Endothelial cell of umbilical vein (primary cell): ENCODE data around the gene SPINK1. TPM values are rescaled to one million over a fixed set of nuclear protein-coding genes. Genes with fewer than 3 reads are reported as not detected.

Experiments used
- BruUV-seq: library from RNA; stranded (reverse); fragments of 400-500 nt; replicated peaks from 2 replicates; lab custom pipeline; 2021; lab: Mats Ljungman, UMichigan
- CTCF ChIA-PET: fragments of 300-600, 350-600 bp; sonication (Branson Sonifier 250); formaldehyde crosslinking; loops from one replicate; lab custom pipeline; 2021; ENCODE audit warnings: antibody characterized with exemption, inconsistent platforms; lab: Charles Lee
- POLR2A ChIA-PET: fragments of 300-600, 350-600 bp; sonication (Branson Sonifier 250); formaldehyde crosslinking; loops from one replicate; lab custom pipeline; 2021; ENCODE audit warnings: antibody characterized with exemption, inconsistent platforms; lab: Charles Lee
- DNase-seq: peaks from one replicate; pipeline ENCODE4 v3.0.0-alpha.2; 2011; ENCODE audit warnings: low read depth, low spot score
- FAIRE-seq: peaks from 2 replicates; lab custom pipeline; 2011; peaks lifted over from hg19 to GRCh38; lab: Jason Lieb, UNC
- H2AFZ ChIP-seq: 2 replicates; pipeline ENCODE4 v1.6.0; 2012; ENCODE audit warnings: low read depth, low read length, control low read depth, inconsistent platforms
- H3K27ac ChIP-seq: 2 replicates; pipeline ENCODE4 v1.5.1; 2011; ENCODE audit warnings: low read depth, mild to moderate bottlenecking, control low read depth, low read length, moderate library complexity; ENCODE audit not compliant: insufficient read depth
- H3K27me3 ChIP-seq, 2 experiments: 2 replicates each; pipeline versions ENCODE4 v1.6.0 to v1.6.1; 2011; ENCODE audit warnings: low read length in 2 of 2, mixed read lengths in 1 of 2; ENCODE audit not compliant: control insufficient read depth in 2 of 2, insufficient read depth in 2 of 2
- H3K36me3 ChIP-seq, 2 experiments: 2 replicates in 1 of 2; 3 replicates in 1 of 2; pipeline ENCODE4 v1.5.1; 2011; ENCODE audit warnings: low read length in 2 of 2, mild to moderate bottlenecking in 1 of 2, moderate library complexity in 1 of 2; ENCODE audit not compliant: control insufficient read depth in 2 of 2, insufficient read depth in 2 of 2; ENCODE audit errors: extremely low read depth in 1 of 2
- H3K4me1 ChIP-seq: 3 replicates; pipeline ENCODE4 v1.5.1; 2011; ENCODE audit warnings: mild to moderate bottlenecking, low read length; ENCODE audit not compliant: control insufficient read depth, insufficient read depth; ENCODE audit errors: extremely low read depth
- H3K4me2 ChIP-seq: 2 replicates; pipeline ENCODE4 v1.6.1; 2011; ENCODE audit warnings: low read length, control low read depth, mixed read lengths; ENCODE audit not compliant: insufficient read depth
- H3K4me3 ChIP-seq, 3 experiments: fragments of 200-600 bp in 1 of 3; sonication (generic), shearing (Covaris generic) in 1 of 3; replicated peaks in 1 of 3; 2 replicates each; pipeline ENCODE4 v1.5.1; 2011 to 2016; ENCODE audit warnings: control low read depth in 3 of 3, low read length in 3 of 3, mild to moderate bottlenecking in 2 of 3, inconsistent platforms in 1 of 3, low read depth in 1 of 3, moderate library complexity in 1 of 3; ENCODE audit not compliant: insufficient read depth in 1 of 3
- H3K79me2 ChIP-seq: 2 replicates; pipeline ENCODE4 v1.6.0; 2012; ENCODE audit warnings: low read length, inconsistent platforms; ENCODE audit not compliant: control insufficient read depth, insufficient read depth
- H3K9ac ChIP-seq: replicated peaks from 2 replicates; pipeline ENCODE3; 2011; ENCODE audit warnings: low read length, control low read depth; ENCODE audit not compliant: insufficient read depth; ENCODE audit errors: extremely low read depth
- H3K9me1 ChIP-seq: replicated peaks from 3 replicates; pipeline ENCODE4 v1.6.0; 2011; ENCODE audit warnings: mild to moderate bottlenecking, low read length; ENCODE audit not compliant: control insufficient read depth, insufficient read depth; ENCODE audit errors: extremely low read depth
- H3K9me3 ChIP-seq: replicated peaks from 2 replicates; pipeline ENCODE4 v1.5.1; 2012; ENCODE audit warnings: low read length, inconsistent platforms; ENCODE audit not compliant: control insufficient read depth, insufficient read depth
- H4K20me1 ChIP-seq: replicated peaks from 2 replicates; pipeline ENCODE3; 2011; ENCODE audit warnings: mild to moderate bottlenecking, low read length; ENCODE audit not compliant: control insufficient read depth, insufficient read depth; ENCODE audit errors: extremely low read depth
- EZH2 ChIP-seq: IDR thresholded peaks from 2 replicates; pipeline ENCODE4 v1.6.1; 2012; ENCODE audit warnings: borderline replicate concordance, low read depth, mild to moderate bottlenecking, moderate library complexity, low read length, inconsistent platforms; ENCODE audit not compliant: severe bottlenecking
- FOS ChIP-seq: IDR thresholded peaks from 2 replicates; pipeline ENCODE4 v1.6.1; 2011; ENCODE audit warnings: mild to moderate bottlenecking, low read length, moderate library complexity, borderline replicate concordance; ENCODE audit not compliant: insufficient read depth
- GATA2 ChIP-seq: IDR thresholded peaks from 2 replicates; pipeline ENCODE4 v1.7.0; 2011; ENCODE audit warnings: low read depth, mild to moderate bottlenecking, moderate library complexity, mixed read lengths, low read length; ENCODE audit not compliant: insufficient read length, insufficient read depth
- JUN ChIP-seq: IDR thresholded peaks from 2 replicates; pipeline ENCODE4 v1.6.1; 2011; ENCODE audit warnings: borderline replicate concordance, low read depth; ENCODE audit not compliant: insufficient read length, insufficient read depth
- MYC ChIP-seq: IDR thresholded peaks from one replicate; pipeline ENCODE4 v1.6.1; 2011; ENCODE audit warnings: mild to moderate bottlenecking, low read depth, low read length
- POLR2A ChIP-seq: IDR thresholded peaks from 2 replicates; pipeline ENCODE4 v1.6.1; 2012; ENCODE audit warnings: low read depth, mild to moderate bottlenecking, control low read depth, low read length
- POLR2AphosphoS5 ChIP-seq: IDR thresholded peaks from 2 replicates; pipeline ENCODE4 v1.6.1; 2012; ENCODE audit warnings: low read depth, mild to moderate bottlenecking, control low read depth, low read length, moderate library complexity; ENCODE audit not compliant: insufficient read depth
- dilution Hi-C: fragments of 300-500 bp; cut with MboI; formaldehyde crosslinking; loops from one replicate; pipeline ENCODE4 v1.15.0; 2019; ENCODE audit warnings: low sequenced_read_pairs; ENCODE audit not compliant: extremely low pct_ligation_motif_present
- intact Hi-C: fragments of 100-400 bp; cut with micrococcal nuclease; formaldehyde crosslinking; loops from one replicate; pipeline ENCODE4 v1.10.0; 2022
- polyA plus RNA-seq, 4 experiments: library from polyadenylated mRNA; depleted of rRNA in 3 of 4; stranded (reverse) in 3 of 4; unstranded in 1 of 4; fragments of >200 nt; gene quantifications; 2 replicates each; pipeline versions ENCODE4 v1.2.1 to v1.2.3, GENCODE V29; 2011 to 2012; ENCODE audit warnings: missing spikeins in 1 of 4
- total RNA-seq: library from RNA; stranded (reverse); gene quantifications from 2 replicates; pipeline ENCODE4 v1.2.3, GENCODE V29; 2021
- TF ChIP-seq, protein P1 (sequence below): IDR thresholded peaks from 2 replicates; pipeline ENCODE4 v1.6.1; 2011; ENCODE audit not compliant: insufficient read depth, insufficient read length
- TF ChIP-seq, protein P2 (sequence below), 2 donors: IDR thresholded peaks; 1 replicate in 1 of 2; 2 replicates in 1 of 2; pipeline ENCODE4 v1.5.1; 2011; ENCODE audit warnings: low read length in 2 of 2, mild to moderate bottlenecking in 2 of 2, moderate library complexity in 2 of 2, control low read depth in 1 of 2, inconsistent platforms in 1 of 2, low read depth in 1 of 2; ENCODE audit not compliant: insufficient read depth in 1 of 2; ENCODE audit errors: extremely low read depth in 1 of 2

The SPINK1 gene
- total and polyA plus RNA-seq, 2 donors (not counting 3 experiments of a cell fraction or from before 2014, with no cell fraction given) = not detected

DNA sequence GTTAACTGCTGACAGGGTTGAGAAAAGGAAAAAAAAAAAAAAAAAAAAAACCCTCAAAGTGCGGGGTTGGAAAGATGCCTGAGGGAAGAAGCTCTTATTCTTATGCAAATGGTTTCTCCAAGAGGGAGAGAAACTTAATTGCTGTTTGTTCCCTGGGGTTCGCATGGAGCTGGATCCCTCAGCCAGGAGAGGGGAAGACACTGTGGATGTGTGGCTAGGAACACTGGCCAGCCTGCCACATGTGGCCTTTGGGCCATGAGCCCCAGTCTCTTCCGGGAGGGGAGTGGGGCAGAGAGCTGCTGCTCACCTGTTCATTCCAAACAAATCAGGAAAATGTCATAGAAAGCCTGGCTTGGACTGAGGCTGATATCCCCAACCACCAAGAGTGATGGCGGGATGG is 37.6 kb upstream of the SPINK1 start:
- Histone ChIP-seq H3K36me3 (no peaks in the 10 kb centered on the region), H3K4me1 (no peaks in the 10 kb centered on the region), H3K27ac (no peak overlapping the region), H3K79me2 (no peaks in the 10 kb centered on the region), H3K9me1 (no peaks in the 10 kb centered on the region), H3K4me3 (no peak overlapping the region), H3K27me3 (no peaks in the 10 kb centered on the region), H3K9me3 (no peaks in the 10 kb centered on the region), H4K20me1 (no peaks in the 10 kb centered on the region), H2AFZ (no peak overlapping the region), H3K9ac (no peak overlapping the region), H3K4me2 (no peak overlapping the region)
- TF ChIP-seq EZH2 = no peak
- TF ChIP-seq MYC = no peak
- TF ChIP-seq FOS = no peak
- no peak for TF ChIP-seq POLR2AphosphoS5
- TF ChIP-seq, protein P1, sequence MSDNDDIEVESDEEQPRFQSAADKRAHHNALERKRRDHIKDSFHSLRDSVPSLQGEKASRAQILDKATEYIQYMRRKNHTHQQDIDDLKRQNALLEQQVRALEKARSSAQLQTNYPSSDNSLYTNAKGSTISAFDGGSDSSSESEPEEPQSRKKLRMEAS = no peak
- TF ChIP-seq, protein P2, sequence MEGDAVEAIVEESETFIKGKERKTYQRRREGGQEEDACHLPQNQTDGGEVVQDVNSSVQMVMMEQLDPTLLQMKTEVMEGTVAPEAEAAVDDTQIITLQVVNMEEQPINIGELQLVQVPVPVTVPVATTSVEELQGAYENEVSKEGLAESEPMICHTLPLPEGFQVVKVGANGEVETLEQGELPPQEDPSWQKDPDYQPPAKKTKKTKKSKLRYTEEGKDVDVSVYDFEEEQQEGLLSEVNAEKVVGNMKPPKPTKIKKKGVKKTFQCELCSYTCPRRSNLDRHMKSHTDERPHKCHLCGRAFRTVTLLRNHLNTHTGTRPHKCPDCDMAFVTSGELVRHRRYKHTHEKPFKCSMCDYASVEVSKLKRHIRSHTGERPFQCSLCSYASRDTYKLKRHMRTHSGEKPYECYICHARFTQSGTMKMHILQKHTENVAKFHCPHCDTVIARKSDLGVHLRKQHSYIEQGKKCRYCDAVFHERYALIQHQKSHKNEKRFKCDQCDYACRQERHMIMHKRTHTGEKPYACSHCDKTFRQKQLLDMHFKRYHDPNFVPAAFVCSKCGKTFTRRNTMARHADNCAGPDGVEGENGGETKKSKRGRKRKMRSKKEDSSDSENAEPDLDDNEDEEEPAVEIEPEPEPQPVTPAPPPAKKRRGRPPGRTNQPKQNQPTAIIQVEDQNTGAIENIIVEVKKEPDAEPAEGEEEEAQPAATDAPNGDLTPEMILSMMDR (IDR thresholded peaks at IDR 0.05; ENCODE audit: extremely low read depth in 1 of 2, insufficient read depth in 1 of 2, low read depth in 1 of 2, low read length in 2 of 2) = no peak
- TF ChIP-seq GATA2 = no peak
- TF ChIP-seq JUN = no peak
- no peak for TF ChIP-seq POLR2A
- CTCF ChIA-PET = interaction anchor here (0.7 to 1.4 kb wide), 3 partner anchors 11 to 389 kb away, joined by 3 to 6 read pairs (median 4); no protein-coding TSS in a partner anchor
- DNase-seq = no peak
- no TSS peak for BruUV-seq
- POLR2A ChIA-PET = no interaction called here
- no peak for FAIRE-seq
- intact Hi-C loops = no loop called here
- dilution Hi-C loops = no loop called here
